ENCODE measurements around the gene FNDC3B. TPM values are rescaled to one million over a fixed set of nuclear protein-coding genes. Genes with fewer than 3 reads are reported as not detected.

Gene FNDC3B
- total RNA-seq, 1 donor from 2014 or later, result 153 TPM

DNA sequence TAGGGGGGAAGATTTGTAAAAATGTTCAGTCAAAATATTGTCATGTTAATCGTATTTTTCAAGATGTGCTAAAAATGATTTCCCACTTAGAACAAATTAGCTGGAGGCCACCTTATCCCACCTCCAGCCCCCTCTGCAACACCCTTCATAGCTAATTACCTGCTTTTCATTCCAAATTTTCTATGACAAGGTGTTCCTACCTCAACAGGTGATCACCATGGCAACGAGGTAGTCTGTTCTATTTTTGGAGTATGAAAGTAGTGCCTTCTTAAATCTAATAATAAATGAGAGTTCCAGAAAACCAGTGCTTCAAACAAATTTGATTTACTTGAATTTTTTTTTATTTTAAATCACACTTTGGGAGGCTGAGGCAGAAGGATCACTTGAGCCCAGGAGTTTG is 149.8 kb downstream of the FNDC3B start:
- intact Hi-C loops (cut with DNase I), result no loop called here
- TF ChIP-seq, protein P1, sequence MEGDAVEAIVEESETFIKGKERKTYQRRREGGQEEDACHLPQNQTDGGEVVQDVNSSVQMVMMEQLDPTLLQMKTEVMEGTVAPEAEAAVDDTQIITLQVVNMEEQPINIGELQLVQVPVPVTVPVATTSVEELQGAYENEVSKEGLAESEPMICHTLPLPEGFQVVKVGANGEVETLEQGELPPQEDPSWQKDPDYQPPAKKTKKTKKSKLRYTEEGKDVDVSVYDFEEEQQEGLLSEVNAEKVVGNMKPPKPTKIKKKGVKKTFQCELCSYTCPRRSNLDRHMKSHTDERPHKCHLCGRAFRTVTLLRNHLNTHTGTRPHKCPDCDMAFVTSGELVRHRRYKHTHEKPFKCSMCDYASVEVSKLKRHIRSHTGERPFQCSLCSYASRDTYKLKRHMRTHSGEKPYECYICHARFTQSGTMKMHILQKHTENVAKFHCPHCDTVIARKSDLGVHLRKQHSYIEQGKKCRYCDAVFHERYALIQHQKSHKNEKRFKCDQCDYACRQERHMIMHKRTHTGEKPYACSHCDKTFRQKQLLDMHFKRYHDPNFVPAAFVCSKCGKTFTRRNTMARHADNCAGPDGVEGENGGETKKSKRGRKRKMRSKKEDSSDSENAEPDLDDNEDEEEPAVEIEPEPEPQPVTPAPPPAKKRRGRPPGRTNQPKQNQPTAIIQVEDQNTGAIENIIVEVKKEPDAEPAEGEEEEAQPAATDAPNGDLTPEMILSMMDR (IDR thresholded peaks at IDR 0.05), result no peak
- Histone ChIP-seq H3K36me3 (no peaks in the 10 kb centered on the region), H3K4me3 (no peak overlapping the region), H3K27me3 (ENCODE audit: low read depth) (no peaks in the 10 kb centered on the region), H3K9me3 (no peaks in the 10 kb centered on the region), H3K27ac (no peak overlapping the region), H3K4me1 (no peaks in the 10 kb centered on the region)
- ATAC-seq, result no peak
- no peak for DNase-seq

GRCh38 chr3:172189987-172190603 is 150.7 kb downstream of the FNDC3B start:
- Histone ChIP-seq H3K4me3 (no peak overlapping the region), H3K9me3 (no peaks in the 10 kb centered on the region), H3K27me3 (ENCODE audit: low read depth) (no peaks in the 10 kb centered on the region), H3K36me3 (no peaks in the 10 kb centered on the region), H3K4me1 (peaks cover 3% of the 10 kb centered on the region), H3K27ac (no peak overlapping the region)
- TF ChIP-seq, protein P1 (IDR thresholded peaks at IDR 0.05), result no peak
- DNase-seq (no peak), ATAC-seq (no peak)
- intact Hi-C loops (cut with DNase I), result no loop called here

DNA sequence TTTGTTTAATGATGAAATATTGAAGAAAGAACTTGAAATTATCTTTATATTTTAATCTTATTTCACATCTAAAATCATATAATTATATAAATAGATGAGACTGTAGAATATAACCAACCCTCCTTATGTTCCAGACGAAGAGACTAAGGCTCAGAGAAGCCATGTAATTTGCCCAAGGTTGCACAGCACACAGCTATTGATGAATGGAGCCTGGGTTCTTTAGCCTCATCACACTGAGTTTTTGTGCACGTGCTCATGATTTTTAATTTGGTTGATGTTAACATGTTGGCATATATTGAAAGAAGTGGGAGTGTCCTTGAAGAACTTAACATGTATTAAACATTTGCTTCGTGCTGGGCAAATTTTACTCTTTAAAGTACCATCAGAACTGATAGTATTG is 151.6 kb downstream of the FNDC3B start:
- no peak for ATAC-seq

GRCh38 chr3:172191629-172192028 is 152.3 kb downstream of the FNDC3B start:
- DNase-seq (no peak), ATAC-seq (no peak)
- Histone ChIP-seq H3K27ac (no peak overlapping the region), H3K4me1 (peaks cover 3% of the 10 kb centered on the region), H3K36me3 (no peaks in the 10 kb centered on the region), H3K4me3 (no peak overlapping the region), H3K27me3 (ENCODE audit: low read depth) (no peaks in the 10 kb centered on the region), H3K9me3 (no peaks in the 10 kb centered on the region)
- intact Hi-C loops (cut with DNase I), result no loop called here
- TF ChIP-seq, protein P1 (IDR thresholded peaks at IDR 0.05), result no peak

More for the DNA sequence above, 151.6 kb downstream of the FNDC3B start:
- H3K36me3 ChIP-seq, result no peaks in the 10 kb centered on the region
- no peak for DNase-seq
- TF ChIP-seq, protein P1 (IDR thresholded peaks at IDR 0.05), result no peak
- no peaks in the 10 kb centered on the region for H3K9me3 ChIP-seq
- no peak overlapping the region for H3K27ac ChIP-seq
- no peaks in the 10 kb centered on the region for H3K27me3 ChIP-seq (ENCODE audit: low read depth)
- peaks cover 3% of the 10 kb centered on the region for H3K4me1 ChIP-seq
- H3K4me3 ChIP-seq, result no peak overlapping the region
- intact Hi-C loops (cut with DNase I), result no loop called here

GRCh38 chr3:172192830-172193415 is 153.5 kb downstream of the FNDC3B start:
- H3K36me3 ChIP-seq, result no peaks in the 10 kb centered on the region
- intact Hi-C loops (cut with DNase I), result no loop called here
- H3K4me3 ChIP-seq, result no peak overlapping the region
- H3K4me1 ChIP-seq, result peaks cover 3% of the 10 kb centered on the region
- ATAC-seq (no peak), DNase-seq (no peak)
- no peak overlapping the region for H3K27ac ChIP-seq
- H3K9me3 ChIP-seq, result no peaks in the 10 kb centered on the region
- H3K27me3 ChIP-seq (ENCODE audit: low read depth), result no peaks in the 10 kb centered on the region
- TF ChIP-seq, protein P1 (IDR thresholded peaks at IDR 0.05), result no peak
